Esophagus squamous epithelium (tissue), 5 donors: Measurements from ENCODE around the gene SPINK5. TPM values are rescaled to one million over a fixed set of nuclear protein-coding genes. Genes with fewer than 3 reads are reported as not detected.

Source experiments
- DNase-seq: peaks from one replicate; lab custom pipeline; 2025; lab: John Stamatoyannopoulos, UW
- H3K27ac ChIP-seq, 4 donors: fragments of 200-600 bp; sonication (generic); one replicate each; pipeline ENCODE4 v1.5.1; 2016 to 2019; ENCODE audit warnings: mild to moderate bottlenecking in 1 of 4
- H3K27me3 ChIP-seq, 4 donors: fragments of 200-600 bp; sonication (generic); 1 replicate in 3 of 4; 2 replicates in 1 of 4; pipeline versions ENCODE4 v1.5.1 to v1.6.0; 2017 to 2021; ENCODE audit warnings: antibody characterized with exemption in 1 of 4
- H3K36me3 ChIP-seq, 3 donors: fragments of 200-600 bp; sonication (generic); one replicate each; pipeline ENCODE4 v1.5.1; 2016 to 2019
- H3K4me1 ChIP-seq, 3 donors: fragments of 200-600 bp; sonication (generic); one replicate each; pipeline ENCODE4 v1.5.1; 2017 to 2019
- H3K4me3 ChIP-seq, 4 donors: fragments of 200-600 bp; sonication (generic); 1 replicate in 3 of 4; 2 replicates in 1 of 4; pipeline ENCODE4 v1.5.1; 2016 to 2019; ENCODE audit warnings: mild to moderate bottlenecking in 2 of 4, moderate library complexity in 1 of 4
- H3K9me3 ChIP-seq, 3 donors: fragments of 200-600 bp; sonication (generic); one replicate each; pipeline ENCODE4 v1.5.1; 2016 to 2019
- CTCF ChIP-seq, 6 experiments: fragments of 450-650 bp in 4 of 6; fragments of 200-600 bp in 2 of 6; sonication (generic) in 2 of 6; IDR thresholded peaks; one replicate each; pipeline ENCODE4 v1.5.1; 2016 to 2019; ENCODE audit warnings: antibody characterized with exemption in 6 of 6, mild to moderate bottlenecking in 4 of 6, moderate library complexity in 4 of 6
- POLR2A ChIP-seq, 4 donors: fragments of 450-650 bp; IDR thresholded peaks; one replicate each; pipeline ENCODE4 v1.6.1; 2017; ENCODE audit warnings: antibody characterized with exemption in 4 of 4, mild to moderate bottlenecking in 4 of 4, moderate library complexity in 3 of 4
- WGBS, 2 donors: methylation state at CpG; one replicate each; pipeline ENCODE4 v1.1.5; 2018; 5-methylcytosine and 5-hydroxymethylcytosine counted together
- intact Hi-C: fragments of 100-400 bp; cut with DNase I; formaldehyde crosslinking; loops from one replicate; pipeline ENCODE4 v1.15.0; 2022
- total RNA-seq, 4 donors: library from RNA; depleted of rRNA; stranded (reverse); fragments of >200 nt; gene quantifications; one replicate each; pipeline ENCODE4 v1.1.0, GENCODE V29; 2016
- donor health status: DM: yes; HTN: yes; CAD: no.

SPINK5 gene
- 100 to 1,000 TPM; 550 to 961 (median 863) TPM for total RNA-seq

- Histone ChIP-seq H3K27ac (peak within 1 kb of the TSS in 3 of 4 donors; percentile 43 to 74 (median 72)), H3K9me3 (no peaks in the 10 kb centered on the region), H3K4me1 (peaks cover 0 to 52% (median 0%) of the 10 kb centered on the region in 3 donors), H3K36me3 (no peaks in the 10 kb centered on the region), H3K27me3 (no peaks in the 10 kb centered on the region), H3K4me3 (peak within 1 kb of the TSS; percentile 3 to 42 (median 36))
- WGBS, 2 donors = 52 to 58% methylated on average over 5 of the region's 5 CpGs
- TF ChIP-seq POLR2A (IDR thresholded peaks at IDR 0.05) = no peak
- intact Hi-C loops = no loop called here
- no peak for DNase-seq
These were observed at the start of gene SPINK5 for GRCh38 chr5:148063861-148064260. Gene SPINK5 (plus strand): TSS chr5:148063980. CDS start chr5:148064045, 65 bp downstream.

- Histone ChIP-seq H3K4me1 (peaks cover 0 to 58% (median 12%) of the 10 kb centered on the region in 3 donors), H3K4me3 (no peak overlapping the region), H3K9me3 (no peaks in the 10 kb centered on the region), H3K36me3 (no peaks in the 10 kb centered on the region), H3K27me3 (no peaks in the 10 kb centered on the region), H3K27ac (peak overlapping the region; percentile 59 to 88 (median 75))
- TF ChIP-seq CTCF (IDR thresholded peaks at IDR 0.05) (no peak), POLR2A (IDR thresholded peaks at IDR 0.05) (no peak)
- no peak for DNase-seq
- WGBS, 2 donors = 29 to 49% methylated on average over 3 of the region's 3 CpGs
- intact Hi-C loops = no loop called here
These were observed 49.5 kb upstream of the SPINK5 start for GRCh38 chr5:148014276-148014675.

GRCh38 chr5:148020257-148020988 lies 43.4 kb upstream of the SPINK5 start:
- H3K4me1 ChIP-seq = peaks cover 0 to 22% (median 0%) of the 10 kb centered on the region in 3 donors
- H3K27me3 ChIP-seq = no peaks in the 10 kb centered on the region
- no peak overlapping the region for H3K4me3 ChIP-seq
- intact Hi-C loops = no loop called here
- no peaks in the 10 kb centered on the region for H3K9me3 ChIP-seq
- no peaks in the 10 kb centered on the region for H3K36me3 ChIP-seq
- no peak for TF ChIP-seq POLR2A (IDR thresholded peaks at IDR 0.05)
- TF ChIP-seq CTCF (IDR thresholded peaks at IDR 0.05) = no peak
- DNase-seq = no peak
- 81 to 85% methylated on average over 3 of the region's 3 CpGs for WGBS, 2 donors
- no peak overlapping the region for H3K27ac ChIP-seq

- Histone ChIP-seq H3K27me3 (no peaks in the 10 kb centered on the region), H3K36me3 (no peaks in the 10 kb centered on the region), H3K4me1 (no peaks in the 10 kb centered on the region), H3K27ac (no peak overlapping the region), H3K4me3 (no peak overlapping the region), H3K9me3 (no peaks in the 10 kb centered on the region)
- DNase-seq = no peak
- 75 to 89% methylated on average over 3 of the region's 3 CpGs for WGBS, 2 donors
- TF ChIP-seq POLR2A (IDR thresholded peaks at IDR 0.05) (no peak), CTCF (IDR thresholded peaks at IDR 0.05) (no peak)
- intact Hi-C loops = no loop called here
These were observed 36.3 kb upstream of the SPINK5 start for GRCh38 chr5:148027505-148027904.

GRCh38 chr5:148029131-148029530 lies 34.6 kb upstream of the SPINK5 start:
- Histone ChIP-seq H3K27me3 (no peaks in the 10 kb centered on the region), H3K9me3 (no peaks in the 10 kb centered on the region), H3K27ac (no peak overlapping the region), H3K4me1 (peaks cover 0 to 4% (median 0%) of the 10 kb centered on the region in 3 donors), H3K36me3 (no peaks in the 10 kb centered on the region), H3K4me3 (no peak overlapping the region)
- TF ChIP-seq CTCF (IDR thresholded peaks at IDR 0.05) (no peak), POLR2A (IDR thresholded peaks at IDR 0.05) (no peak)
- DNase-seq = no peak
- intact Hi-C loops = no loop called here
- 84 to 89% methylated on average over 4 of the region's 4 CpGs for WGBS, 2 donors
